Gastrocnemius medialis (tissue), 4 donors: ENCODE data around the gene SIN3A. TPM values are rescaled to one million over a fixed set of nuclear protein-coding genes. Genes with fewer than 3 reads are reported as not detected.

Experiments
- ATAC-seq, 2 donors: fragments of 150-250 bp; one replicate each; pipeline ENCODE4 v1.9.1; 2016
- DNase-seq, 2 donors: peaks; one replicate each; pipeline ENCODE4 v3.0.0-alpha.2; 2019
- H3K27ac ChIP-seq, 4 donors: fragments of 200-600 bp; sonication (generic); 1 replicate in 1 of 4; 2 replicates in 3 of 4; pipeline ENCODE4 v1.5.1; 2016 to 2018; ENCODE audit warnings: mild to moderate bottlenecking in 2 of 4, moderate library complexity in 1 of 4
- H3K27me3 ChIP-seq, 3 donors: fragments of 200-600 bp; sonication (generic) in 2 of 3; 1 replicate in 1 of 3; 2 replicates in 2 of 3; pipeline versions ENCODE4 v1.5.1 to v1.6.0; 2016 to 2019; ENCODE audit warnings: mild to moderate bottlenecking in 1 of 3, moderate library complexity in 1 of 3
- H3K36me3 ChIP-seq, 2 donors: fragments of 200-600 bp; sonication (generic) in 1 of 2; one replicate each; pipeline ENCODE4 v1.5.1; 2017 to 2018
- H3K4me1 ChIP-seq, 2 donors: fragments of 200-600 bp; sonication (generic) in 1 of 2; one replicate each; pipeline ENCODE4 v1.5.1; 2016 to 2017; ENCODE audit warnings: mild to moderate bottlenecking in 2 of 2
- H3K4me3 ChIP-seq, 4 donors: fragments of 200-600 bp; sonication (generic) in 3 of 4; 1 replicate in 1 of 4; 2 replicates in 3 of 4; pipeline ENCODE4 v1.5.1; 2016 to 2019; ENCODE audit warnings: mild to moderate bottlenecking in 2 of 4
- H3K9me3 ChIP-seq, 3 donors: fragments of 200-600 bp; sonication (generic) in 2 of 3; 1 replicate in 1 of 3; 2 replicates in 2 of 3; pipeline ENCODE4 v1.5.1; 2016 to 2019
- POLR2A ChIP-seq, 2 donors: fragments of 450-650 bp; IDR thresholded peaks; one replicate each; pipeline ENCODE4 v1.6.1; 2017; ENCODE audit warnings: antibody characterized with exemption in 2 of 2, mild to moderate bottlenecking in 2 of 2, moderate library complexity in 2 of 2
- in situ Hi-C, 4 donors: fragments of 200-750 bp; cut with MboI; loops; one replicate each; pipeline versions ENCODE4 v1.15.0 to v1.8.0; 2017; ENCODE audit warnings: low sequenced_read_pairs in 4 of 4
- intact Hi-C: fragments of 100-400 bp; cut with DNase I; formaldehyde crosslinking; loops from one replicate; pipeline ENCODE4 v1.15.1; 2023; ENCODE audit warnings: low total_unique reads
- total RNA-seq, 4 donors: library from RNA; depleted of rRNA; stranded (reverse); fragments of >200 nt; gene quantifications; one replicate each; pipeline versions ENCODE4 v1.1.0 to v1.2.3, GENCODE V29; 2016
- TF ChIP-seq, protein P1 (sequence below), 5 experiments: fragments of 450-650 bp in 3 of 5; fragments of 200-600 bp in 2 of 5; sonication (generic) in 2 of 5; IDR thresholded peaks in 4 of 5; conservative IDR thresholded peaks in 1 of 5; 1 replicate in 4 of 5; 2 replicates in 1 of 5; pipeline ENCODE4 v1.5.1; 2016 to 2019; ENCODE audit warnings: antibody characterized with exemption in 5 of 5, mild to moderate bottlenecking in 3 of 5, moderate library complexity in 3 of 5

The SIN3A gene
- total RNA-seq, 4 donors from 2014 or later = 16.1 to 25.3 (median 21.0) TPM

- no peaks in the 10 kb centered on the region for H3K36me3 ChIP-seq
- ATAC-seq = no peak
- in situ Hi-C loops (no loop called here), intact Hi-C loops (loop anchor here (5.0 to 10.0 kb wide), 3 partner anchors 519 to 1968 kb away; partner anchors contain the start of genes COX5A, HMG20A and PEAK1)
- H3K27me3 ChIP-seq = no peaks in the 10 kb centered on the region
- H3K4me1 ChIP-seq = peaks cover 9 to 13% of the 10 kb centered on the region in 2 donors
- no peak overlapping the region for H3K27ac ChIP-seq
- H3K4me3 ChIP-seq = peak overlapping the region in 1 of 4 donors; percentile 98
- H3K9me3 ChIP-seq = no peaks in the 10 kb centered on the region
- DNase-seq = no peak
- TF ChIP-seq, protein P1, sequence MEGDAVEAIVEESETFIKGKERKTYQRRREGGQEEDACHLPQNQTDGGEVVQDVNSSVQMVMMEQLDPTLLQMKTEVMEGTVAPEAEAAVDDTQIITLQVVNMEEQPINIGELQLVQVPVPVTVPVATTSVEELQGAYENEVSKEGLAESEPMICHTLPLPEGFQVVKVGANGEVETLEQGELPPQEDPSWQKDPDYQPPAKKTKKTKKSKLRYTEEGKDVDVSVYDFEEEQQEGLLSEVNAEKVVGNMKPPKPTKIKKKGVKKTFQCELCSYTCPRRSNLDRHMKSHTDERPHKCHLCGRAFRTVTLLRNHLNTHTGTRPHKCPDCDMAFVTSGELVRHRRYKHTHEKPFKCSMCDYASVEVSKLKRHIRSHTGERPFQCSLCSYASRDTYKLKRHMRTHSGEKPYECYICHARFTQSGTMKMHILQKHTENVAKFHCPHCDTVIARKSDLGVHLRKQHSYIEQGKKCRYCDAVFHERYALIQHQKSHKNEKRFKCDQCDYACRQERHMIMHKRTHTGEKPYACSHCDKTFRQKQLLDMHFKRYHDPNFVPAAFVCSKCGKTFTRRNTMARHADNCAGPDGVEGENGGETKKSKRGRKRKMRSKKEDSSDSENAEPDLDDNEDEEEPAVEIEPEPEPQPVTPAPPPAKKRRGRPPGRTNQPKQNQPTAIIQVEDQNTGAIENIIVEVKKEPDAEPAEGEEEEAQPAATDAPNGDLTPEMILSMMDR (IDR thresholded peaks at IDR 0.05 in 4 of 5, conservative IDR thresholded peaks at IDR 0.05 in 1 of 5) = no peak
- no peak for TF ChIP-seq POLR2A (IDR thresholded peaks at IDR 0.05)
Observed at GRCh38 chr15:75456710-75457109, 5.2 kb upstream of the SIN3A start.

GRCh38 chr15:75455982-75456531, 4.6 kb upstream of the SIN3A start:
- peak overlapping the region; percentile 87 to 98 (median 94) for H3K4me3 ChIP-seq
- H3K36me3 ChIP-seq = no peaks in the 10 kb centered on the region
- peak overlapping the region; percentile 97 to 100 (median 100) for H3K27ac ChIP-seq
- DNase-seq (peak in 1 of 2 donors; percentile 43), ATAC-seq (no peak)
- intact Hi-C loops = loop anchor here (5.0 to 10.0 kb wide), 3 partner anchors 519 to 1969 kb away; partner anchors contain the start of genes COX5A, HMG20A and PEAK1
- no peaks in the 10 kb centered on the region for H3K27me3 ChIP-seq
- H3K4me1 ChIP-seq = peaks cover 9 to 13% of the 10 kb centered on the region in 2 donors
- no peaks in the 10 kb centered on the region for H3K9me3 ChIP-seq
- TF ChIP-seq, protein P1 (IDR thresholded peaks at IDR 0.05 in 4 of 5, conservative IDR thresholded peaks at IDR 0.05 in 1 of 5) = no peak
- TF ChIP-seq POLR2A (IDR thresholded peaks at IDR 0.05) = no peak
- in situ Hi-C loops = no loop called here

- TF ChIP-seq POLR2A (IDR thresholded peaks at IDR 0.05) = peak; percentile 73 to 74
- TF ChIP-seq, protein P1 (IDR thresholded peaks at IDR 0.05 in 4 of 5, conservative IDR thresholded peaks at IDR 0.05 in 1 of 5) = no peak
- Histone ChIP-seq H3K4me3 (peak overlapping the region; percentile 87 to 98 (median 94)), H3K27ac (peak overlapping the region; percentile 97 to 100 (median 100)), H3K27me3 (no peaks in the 10 kb centered on the region), H3K36me3 (no peaks in the 10 kb centered on the region), H3K4me1 (peaks cover 9 to 13% of the 10 kb centered on the region in 2 donors), H3K9me3 (no peaks in the 10 kb centered on the region)
- DNase-seq (peak; percentile 70 to 71), ATAC-seq (no peak)
- in situ Hi-C loops (no loop called here), intact Hi-C loops (loop anchor here (5.0 to 10.0 kb wide), 3 partner anchors 518 to 1969 kb away; partner anchors contain the start of genes COX5A, HMG20A and PEAK1)
Observed at GRCh38 chr15:75455424-75455981, 4.0 kb upstream of the SIN3A start.

DNA sequence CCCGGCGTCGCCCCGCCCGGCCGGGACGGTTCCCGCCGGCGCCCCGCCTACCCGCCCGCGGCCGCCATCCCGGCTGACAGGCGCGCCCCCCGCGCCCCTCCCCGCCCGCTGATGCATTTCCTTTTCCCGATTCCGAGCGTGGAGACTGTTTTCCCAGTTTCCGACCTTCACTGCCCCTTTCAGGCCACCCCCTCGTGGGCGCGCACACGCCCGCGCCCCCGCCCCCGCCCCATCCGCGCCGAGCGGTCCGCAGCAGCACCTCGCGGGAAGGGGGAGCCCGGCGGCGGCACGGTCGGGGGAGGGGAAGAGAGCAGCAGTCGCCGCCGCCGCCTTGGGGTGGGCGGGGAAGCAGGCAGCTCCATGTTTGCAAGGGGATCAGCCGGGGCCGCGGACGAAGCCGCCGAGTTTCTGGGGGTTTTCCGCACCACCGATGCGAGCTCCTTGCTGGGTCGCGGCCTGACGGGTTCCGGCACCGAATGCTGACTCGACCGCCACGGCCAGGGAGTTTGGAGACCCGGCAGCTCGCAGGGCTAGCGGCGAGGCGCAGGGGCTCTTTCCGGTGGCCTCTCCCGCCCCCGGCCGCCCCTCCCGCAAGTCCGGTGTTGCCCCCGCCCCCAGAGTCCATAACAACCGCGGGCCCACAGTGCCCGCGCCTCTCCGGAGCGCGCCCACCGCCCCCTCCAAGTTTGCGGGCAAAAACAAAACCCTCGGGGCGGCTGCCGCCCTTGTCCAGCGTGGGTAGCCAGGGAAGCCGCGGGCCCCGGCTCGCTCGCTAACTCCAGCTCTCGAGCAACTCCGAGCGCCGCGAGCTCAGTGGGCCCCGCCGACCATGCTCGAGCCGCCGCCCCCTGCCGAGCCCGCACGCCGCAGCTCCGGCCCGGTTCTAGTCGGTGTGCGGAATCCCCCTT, 3.2 kb upstream of the SIN3A start:
- no peaks in the 10 kb centered on the region for H3K9me3 ChIP-seq
- TF ChIP-seq, protein P1 (IDR thresholded peaks at IDR 0.05 in 4 of 5, conservative IDR thresholded peaks at IDR 0.05 in 1 of 5) = no peak
- no peak for TF ChIP-seq POLR2A (IDR thresholded peaks at IDR 0.05)
- intact Hi-C loops = loop anchor here (1.0 to 10.0 kb wide), 6 partner anchors 86 to 1970 kb away; partner anchors contain the start of genes COX5A, HMG20A, MAN2C1 and PEAK1
- in situ Hi-C loops = no loop called here
- H3K4me1 ChIP-seq = peaks cover 13 to 21% of the 10 kb centered on the region in 2 donors
- H3K27ac ChIP-seq = peak overlapping the region; percentile 97 to 100 (median 100)
- DNase-seq (peak in 1 of 2 donors; percentile 57), ATAC-seq (peak; percentile 4)
- H3K27me3 ChIP-seq = no peaks in the 10 kb centered on the region
- H3K4me3 ChIP-seq = peak overlapping the region; percentile 87 to 98 (median 94)
- no peaks in the 10 kb centered on the region for H3K36me3 ChIP-seq
